Gastrocnemius medialis (tissue), 4 donors: ENCODE results near the gene PRDM15.

Experiments
- POLR2A ChIP-seq, 2 donors: fragments of 450-650 bp; IDR thresholded peaks; one replicate each; pipeline ENCODE4 v1.6.1; 2017; ENCODE audit warnings: antibody characterized with exemption in 2 of 2, mild to moderate bottlenecking in 2 of 2, moderate library complexity in 2 of 2
- TF ChIP-seq, protein P1 (sequence below), 5 experiments: fragments of 450-650 bp in 3 of 5; fragments of 200-600 bp in 2 of 5; sonication (generic) in 2 of 5; IDR thresholded peaks in 4 of 5; conservative IDR thresholded peaks in 1 of 5; 1 replicate in 4 of 5; 2 replicates in 1 of 5; pipeline ENCODE4 v1.5.1; 2016 to 2019; ENCODE audit warnings: antibody characterized with exemption in 5 of 5, mild to moderate bottlenecking in 3 of 5, moderate library complexity in 3 of 5

DNA sequence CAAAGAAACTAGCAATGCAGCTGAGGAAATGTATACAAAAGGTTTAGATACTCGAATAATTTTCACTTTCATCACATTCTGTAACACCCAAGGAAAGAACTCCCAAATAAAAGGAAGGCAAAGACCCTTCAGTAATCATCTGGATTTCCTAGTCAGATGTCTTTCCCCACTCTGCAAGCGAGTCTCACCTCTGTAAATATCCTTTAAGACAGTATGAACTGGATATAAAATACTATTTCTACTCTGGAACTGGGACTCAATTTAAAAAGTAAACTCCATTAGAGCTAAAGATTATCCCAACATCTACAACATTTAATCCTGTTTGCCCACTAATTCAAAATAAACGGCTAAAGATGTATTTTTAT, 47.6 kb upstream of the PRDM15 start:
- TF ChIP-seq, protein P1, sequence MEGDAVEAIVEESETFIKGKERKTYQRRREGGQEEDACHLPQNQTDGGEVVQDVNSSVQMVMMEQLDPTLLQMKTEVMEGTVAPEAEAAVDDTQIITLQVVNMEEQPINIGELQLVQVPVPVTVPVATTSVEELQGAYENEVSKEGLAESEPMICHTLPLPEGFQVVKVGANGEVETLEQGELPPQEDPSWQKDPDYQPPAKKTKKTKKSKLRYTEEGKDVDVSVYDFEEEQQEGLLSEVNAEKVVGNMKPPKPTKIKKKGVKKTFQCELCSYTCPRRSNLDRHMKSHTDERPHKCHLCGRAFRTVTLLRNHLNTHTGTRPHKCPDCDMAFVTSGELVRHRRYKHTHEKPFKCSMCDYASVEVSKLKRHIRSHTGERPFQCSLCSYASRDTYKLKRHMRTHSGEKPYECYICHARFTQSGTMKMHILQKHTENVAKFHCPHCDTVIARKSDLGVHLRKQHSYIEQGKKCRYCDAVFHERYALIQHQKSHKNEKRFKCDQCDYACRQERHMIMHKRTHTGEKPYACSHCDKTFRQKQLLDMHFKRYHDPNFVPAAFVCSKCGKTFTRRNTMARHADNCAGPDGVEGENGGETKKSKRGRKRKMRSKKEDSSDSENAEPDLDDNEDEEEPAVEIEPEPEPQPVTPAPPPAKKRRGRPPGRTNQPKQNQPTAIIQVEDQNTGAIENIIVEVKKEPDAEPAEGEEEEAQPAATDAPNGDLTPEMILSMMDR (IDR thresholded peaks at IDR 0.05 in 4 of 5, conservative IDR thresholded peaks at IDR 0.05 in 1 of 5) = no peak
- no peak for TF ChIP-seq POLR2A (IDR thresholded peaks at IDR 0.05)
